Endothelial cell of umbilical vein (primary cell): ENCODE measurements around the gene C10orf71. TPM values are rescaled to one million over a fixed set of nuclear protein-coding genes. Genes with fewer than 3 reads are reported as not detected.

Experiments used
- BruUV-seq: library from RNA; stranded (reverse); fragments of 400-500 nt; replicated peaks from 2 replicates; lab custom pipeline; 2021; lab: Mats Ljungman, UMichigan
- CTCF ChIA-PET: fragments of 300-600, 350-600 bp; sonication (Branson Sonifier 250); formaldehyde crosslinking; loops from one replicate; lab custom pipeline; 2021; ENCODE audit warnings: antibody characterized with exemption, inconsistent platforms; lab: Charles Lee
- POLR2A ChIA-PET: fragments of 300-600, 350-600 bp; sonication (Branson Sonifier 250); formaldehyde crosslinking; loops from one replicate; lab custom pipeline; 2021; ENCODE audit warnings: antibody characterized with exemption, inconsistent platforms; lab: Charles Lee
- DNase-seq: peaks from one replicate; pipeline ENCODE4 v3.0.0-alpha.2; 2011; ENCODE audit warnings: low read depth, low spot score
- FAIRE-seq: peaks from 2 replicates; lab custom pipeline; 2011; peaks lifted over from hg19 to GRCh38; lab: Jason Lieb, UNC
- H2AFZ ChIP-seq: 2 replicates; pipeline ENCODE4 v1.6.0; 2012; ENCODE audit warnings: low read depth, low read length, control low read depth, inconsistent platforms
- H3K27ac ChIP-seq: 2 replicates; pipeline ENCODE4 v1.5.1; 2011; ENCODE audit warnings: low read depth, mild to moderate bottlenecking, control low read depth, low read length, moderate library complexity; ENCODE audit not compliant: insufficient read depth
- H3K27me3 ChIP-seq, 2 experiments: 2 replicates each; pipeline versions ENCODE4 v1.6.0 to v1.6.1; 2011; ENCODE audit warnings: low read length in 2 of 2, mixed read lengths in 1 of 2; ENCODE audit not compliant: control insufficient read depth in 2 of 2, insufficient read depth in 2 of 2
- H3K36me3 ChIP-seq, 2 experiments: 2 replicates in 1 of 2; 3 replicates in 1 of 2; pipeline ENCODE4 v1.5.1; 2011; ENCODE audit warnings: low read length in 2 of 2, mild to moderate bottlenecking in 1 of 2, moderate library complexity in 1 of 2; ENCODE audit not compliant: control insufficient read depth in 2 of 2, insufficient read depth in 2 of 2; ENCODE audit errors: extremely low read depth in 1 of 2
- H3K4me1 ChIP-seq: 3 replicates; pipeline ENCODE4 v1.5.1; 2011; ENCODE audit warnings: mild to moderate bottlenecking, low read length; ENCODE audit not compliant: control insufficient read depth, insufficient read depth; ENCODE audit errors: extremely low read depth
- H3K4me2 ChIP-seq: 2 replicates; pipeline ENCODE4 v1.6.1; 2011; ENCODE audit warnings: low read length, control low read depth, mixed read lengths; ENCODE audit not compliant: insufficient read depth
- H3K4me3 ChIP-seq, 3 experiments: fragments of 200-600 bp in 1 of 3; sonication (generic), shearing (Covaris generic) in 1 of 3; replicated peaks in 1 of 3; 2 replicates each; pipeline ENCODE4 v1.5.1; 2011 to 2016; ENCODE audit warnings: control low read depth in 3 of 3, low read length in 3 of 3, mild to moderate bottlenecking in 2 of 3, inconsistent platforms in 1 of 3, low read depth in 1 of 3, moderate library complexity in 1 of 3; ENCODE audit not compliant: insufficient read depth in 1 of 3
- H3K79me2 ChIP-seq: 2 replicates; pipeline ENCODE4 v1.6.0; 2012; ENCODE audit warnings: low read length, inconsistent platforms; ENCODE audit not compliant: control insufficient read depth, insufficient read depth
- H3K9ac ChIP-seq: replicated peaks from 2 replicates; pipeline ENCODE3; 2011; ENCODE audit warnings: low read length, control low read depth; ENCODE audit not compliant: insufficient read depth; ENCODE audit errors: extremely low read depth
- H3K9me1 ChIP-seq: replicated peaks from 3 replicates; pipeline ENCODE4 v1.6.0; 2011; ENCODE audit warnings: mild to moderate bottlenecking, low read length; ENCODE audit not compliant: control insufficient read depth, insufficient read depth; ENCODE audit errors: extremely low read depth
- H3K9me3 ChIP-seq: replicated peaks from 2 replicates; pipeline ENCODE4 v1.5.1; 2012; ENCODE audit warnings: low read length, inconsistent platforms; ENCODE audit not compliant: control insufficient read depth, insufficient read depth
- H4K20me1 ChIP-seq: replicated peaks from 2 replicates; pipeline ENCODE3; 2011; ENCODE audit warnings: mild to moderate bottlenecking, low read length; ENCODE audit not compliant: control insufficient read depth, insufficient read depth; ENCODE audit errors: extremely low read depth
- EZH2 ChIP-seq: IDR thresholded peaks from 2 replicates; pipeline ENCODE4 v1.6.1; 2012; ENCODE audit warnings: borderline replicate concordance, low read depth, mild to moderate bottlenecking, moderate library complexity, low read length, inconsistent platforms; ENCODE audit not compliant: severe bottlenecking
- FOS ChIP-seq: IDR thresholded peaks from 2 replicates; pipeline ENCODE4 v1.6.1; 2011; ENCODE audit warnings: mild to moderate bottlenecking, low read length, moderate library complexity, borderline replicate concordance; ENCODE audit not compliant: insufficient read depth
- GATA2 ChIP-seq: IDR thresholded peaks from 2 replicates; pipeline ENCODE4 v1.7.0; 2011; ENCODE audit warnings: low read depth, mild to moderate bottlenecking, moderate library complexity, mixed read lengths, low read length; ENCODE audit not compliant: insufficient read length, insufficient read depth
- JUN ChIP-seq: IDR thresholded peaks from 2 replicates; pipeline ENCODE4 v1.6.1; 2011; ENCODE audit warnings: borderline replicate concordance, low read depth; ENCODE audit not compliant: insufficient read length, insufficient read depth
- MYC ChIP-seq: IDR thresholded peaks from one replicate; pipeline ENCODE4 v1.6.1; 2011; ENCODE audit warnings: mild to moderate bottlenecking, low read depth, low read length
- POLR2A ChIP-seq: IDR thresholded peaks from 2 replicates; pipeline ENCODE4 v1.6.1; 2012; ENCODE audit warnings: low read depth, mild to moderate bottlenecking, control low read depth, low read length
- POLR2AphosphoS5 ChIP-seq: IDR thresholded peaks from 2 replicates; pipeline ENCODE4 v1.6.1; 2012; ENCODE audit warnings: low read depth, mild to moderate bottlenecking, control low read depth, low read length, moderate library complexity; ENCODE audit not compliant: insufficient read depth
- dilution Hi-C: fragments of 300-500 bp; cut with MboI; formaldehyde crosslinking; loops from one replicate; pipeline ENCODE4 v1.15.0; 2019; ENCODE audit warnings: low sequenced_read_pairs; ENCODE audit not compliant: extremely low pct_ligation_motif_present
- intact Hi-C: fragments of 100-400 bp; cut with micrococcal nuclease; formaldehyde crosslinking; loops from one replicate; pipeline ENCODE4 v1.10.0; 2022
- polyA plus RNA-seq, 4 experiments: library from polyadenylated mRNA; depleted of rRNA in 3 of 4; stranded (reverse) in 3 of 4; unstranded in 1 of 4; fragments of >200 nt; gene quantifications; 2 replicates each; pipeline versions ENCODE4 v1.2.1 to v1.2.3, GENCODE V29; 2011 to 2012; ENCODE audit warnings: missing spikeins in 1 of 4
- total RNA-seq: library from RNA; stranded (reverse); gene quantifications from 2 replicates; pipeline ENCODE4 v1.2.3, GENCODE V29; 2021
- TF ChIP-seq, protein P1 (sequence below), 2 donors: IDR thresholded peaks; 1 replicate in 1 of 2; 2 replicates in 1 of 2; pipeline ENCODE4 v1.5.1; 2011; ENCODE audit warnings: low read length in 2 of 2, mild to moderate bottlenecking in 2 of 2, moderate library complexity in 2 of 2, control low read depth in 1 of 2, inconsistent platforms in 1 of 2, low read depth in 1 of 2; ENCODE audit not compliant: insufficient read depth in 1 of 2; ENCODE audit errors: extremely low read depth in 1 of 2
- TF ChIP-seq, protein P2 (sequence below): IDR thresholded peaks from 2 replicates; pipeline ENCODE4 v1.6.1; 2011; ENCODE audit not compliant: insufficient read depth, insufficient read length

Gene C10orf71
- total and polyA plus RNA-seq, 2 donors (not counting 3 experiments of a cell fraction or from before 2014, with no cell fraction given), result not detected

DNA sequence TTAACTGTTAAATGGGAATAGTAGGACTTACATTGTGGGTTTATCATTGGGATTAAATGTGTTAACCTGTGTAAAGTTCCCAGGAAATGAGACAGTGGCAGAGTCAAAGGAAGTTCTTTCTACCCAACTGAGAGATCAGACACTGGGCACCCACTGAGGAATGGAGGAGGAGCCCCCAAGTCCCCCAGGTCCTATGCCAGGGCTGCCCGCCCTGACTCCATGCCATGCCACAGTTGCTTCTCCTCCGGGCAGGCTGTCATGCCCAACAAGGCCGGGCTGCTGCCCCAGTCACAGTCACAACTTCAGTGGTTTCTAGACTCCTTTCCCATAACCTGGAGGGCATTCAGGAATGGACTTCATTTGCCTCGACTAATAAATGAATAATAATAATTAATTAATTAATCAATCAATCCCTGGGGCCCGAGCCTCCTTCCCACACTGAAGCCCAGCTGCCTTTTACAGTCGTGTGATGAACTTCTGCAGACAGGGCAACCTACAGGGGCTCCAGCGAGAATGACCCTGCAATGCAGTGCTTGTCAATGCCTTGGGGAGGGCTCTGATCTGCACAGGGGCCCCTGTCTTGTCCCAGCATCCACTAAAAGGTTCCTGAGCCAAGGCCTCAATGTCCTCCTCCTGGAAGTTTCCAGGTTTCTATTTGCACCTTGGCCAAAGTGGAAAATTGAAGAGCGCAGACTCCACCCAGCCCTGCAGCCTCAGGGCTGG is 64.5 kb downstream of the C10orf71 start:
- no peaks in the 10 kb centered on the region for H3K9me3 ChIP-seq
- no peaks in the 10 kb centered on the region for H3K79me2 ChIP-seq
- CTCF ChIA-PET, result no interaction called here
- FAIRE-seq (no peak), DNase-seq (no peak)
- H3K4me1 ChIP-seq, result no peaks in the 10 kb centered on the region
- no peak overlapping the region for H2AFZ ChIP-seq
- no peak overlapping the region for H3K9ac ChIP-seq
- POLR2A ChIA-PET, result no interaction called here
- H4K20me1 ChIP-seq, result no peaks in the 10 kb centered on the region
- TF ChIP-seq FOS, result no peak
- TF ChIP-seq, protein P1, sequence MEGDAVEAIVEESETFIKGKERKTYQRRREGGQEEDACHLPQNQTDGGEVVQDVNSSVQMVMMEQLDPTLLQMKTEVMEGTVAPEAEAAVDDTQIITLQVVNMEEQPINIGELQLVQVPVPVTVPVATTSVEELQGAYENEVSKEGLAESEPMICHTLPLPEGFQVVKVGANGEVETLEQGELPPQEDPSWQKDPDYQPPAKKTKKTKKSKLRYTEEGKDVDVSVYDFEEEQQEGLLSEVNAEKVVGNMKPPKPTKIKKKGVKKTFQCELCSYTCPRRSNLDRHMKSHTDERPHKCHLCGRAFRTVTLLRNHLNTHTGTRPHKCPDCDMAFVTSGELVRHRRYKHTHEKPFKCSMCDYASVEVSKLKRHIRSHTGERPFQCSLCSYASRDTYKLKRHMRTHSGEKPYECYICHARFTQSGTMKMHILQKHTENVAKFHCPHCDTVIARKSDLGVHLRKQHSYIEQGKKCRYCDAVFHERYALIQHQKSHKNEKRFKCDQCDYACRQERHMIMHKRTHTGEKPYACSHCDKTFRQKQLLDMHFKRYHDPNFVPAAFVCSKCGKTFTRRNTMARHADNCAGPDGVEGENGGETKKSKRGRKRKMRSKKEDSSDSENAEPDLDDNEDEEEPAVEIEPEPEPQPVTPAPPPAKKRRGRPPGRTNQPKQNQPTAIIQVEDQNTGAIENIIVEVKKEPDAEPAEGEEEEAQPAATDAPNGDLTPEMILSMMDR (IDR thresholded peaks at IDR 0.05; ENCODE audit: extremely low read depth in 1 of 2, insufficient read depth in 1 of 2, low read depth in 1 of 2, low read length in 2 of 2), result no peak
- TF ChIP-seq POLR2AphosphoS5, result no peak
- no peak for TF ChIP-seq EZH2
- no peak for TF ChIP-seq GATA2
- TF ChIP-seq POLR2A, result no peak
- no peak for TF ChIP-seq MYC
- TF ChIP-seq, protein P2, sequence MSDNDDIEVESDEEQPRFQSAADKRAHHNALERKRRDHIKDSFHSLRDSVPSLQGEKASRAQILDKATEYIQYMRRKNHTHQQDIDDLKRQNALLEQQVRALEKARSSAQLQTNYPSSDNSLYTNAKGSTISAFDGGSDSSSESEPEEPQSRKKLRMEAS, result no peak
- no peak for TF ChIP-seq JUN
- dilution Hi-C loops (no loop called here), intact Hi-C loops (no loop called here)
- no peak overlapping the region for H3K4me2 ChIP-seq
- no peak overlapping the region for H3K27ac ChIP-seq
- no peaks in the 10 kb centered on the region for H3K36me3 ChIP-seq
- no peak overlapping the region for H3K4me3 ChIP-seq
- no peaks in the 10 kb centered on the region for H3K9me1 ChIP-seq
- H3K27me3 ChIP-seq, result no peaks in the 10 kb centered on the region
- no TSS peak for BruUV-seq
